HG02943 (cell line): ENCODE measurements around the gene SORCS1.

Source experiments
- ATAC-seq: cut with Tn5 transposase; IDR thresholded peaks from one replicate; pipeline ENCODE4 v1.9.1; 2021; ENCODE audit warnings: mild to moderate bottlenecking, low read depth, moderate library complexity; ENCODE audit not compliant: unreplicated experiment

The SORCS1 gene

DNA sequence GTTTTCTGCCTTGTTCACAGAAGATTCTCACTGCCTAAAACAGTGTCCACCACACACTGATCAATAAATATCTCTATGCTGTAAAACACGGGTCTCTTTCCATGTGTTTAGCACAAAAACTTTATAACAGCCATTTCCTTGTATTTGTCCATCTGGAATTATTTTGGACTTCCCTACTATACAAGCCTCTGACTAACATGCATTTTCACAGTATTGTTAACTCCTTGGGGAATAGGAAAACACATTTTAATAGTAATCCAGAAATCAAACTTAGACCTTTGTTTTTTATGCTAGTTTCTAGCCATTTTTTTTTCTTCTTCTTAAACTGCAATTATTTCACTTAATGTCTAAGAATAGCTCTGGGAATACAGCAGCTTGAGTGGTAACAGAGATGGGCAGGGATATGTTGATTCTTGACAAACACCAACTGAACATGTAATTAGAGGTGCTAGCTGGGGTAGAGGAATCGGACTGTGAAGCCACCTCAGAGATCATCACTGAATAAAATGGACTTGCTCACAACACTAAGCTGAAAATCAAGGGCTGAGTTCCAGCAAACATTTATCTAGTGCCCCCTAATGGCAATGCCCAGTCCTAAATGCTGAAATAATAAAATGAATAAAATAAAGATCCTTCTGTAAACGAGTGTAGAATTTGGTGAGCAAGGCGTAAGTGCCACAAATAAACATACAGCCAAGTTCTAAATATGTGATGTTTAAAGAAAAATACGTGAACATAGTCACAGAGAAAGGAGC, 593.1 kb downstream of the SORCS1 start:
- ATAC-seq = no peak

DNA sequence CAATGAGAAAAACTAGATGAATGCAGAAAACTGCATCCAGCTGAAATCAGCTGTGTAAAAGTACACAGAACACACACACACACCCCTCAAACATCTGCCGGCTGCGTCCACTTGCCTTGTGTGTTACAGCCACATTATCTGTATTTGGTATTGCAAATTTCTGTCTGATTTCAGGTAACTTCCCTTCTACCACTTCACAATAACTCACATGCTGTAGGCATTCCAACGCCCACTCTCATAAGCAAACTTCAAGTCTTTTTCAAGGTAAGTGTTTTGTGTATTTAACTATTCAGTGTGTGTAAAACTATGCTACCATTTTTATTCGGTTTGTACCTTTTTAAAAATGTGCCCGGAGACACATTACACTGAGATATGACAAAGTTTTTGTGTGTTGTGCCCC, 594.2 kb downstream of the SORCS1 start:
- no peak for ATAC-seq

DNA sequence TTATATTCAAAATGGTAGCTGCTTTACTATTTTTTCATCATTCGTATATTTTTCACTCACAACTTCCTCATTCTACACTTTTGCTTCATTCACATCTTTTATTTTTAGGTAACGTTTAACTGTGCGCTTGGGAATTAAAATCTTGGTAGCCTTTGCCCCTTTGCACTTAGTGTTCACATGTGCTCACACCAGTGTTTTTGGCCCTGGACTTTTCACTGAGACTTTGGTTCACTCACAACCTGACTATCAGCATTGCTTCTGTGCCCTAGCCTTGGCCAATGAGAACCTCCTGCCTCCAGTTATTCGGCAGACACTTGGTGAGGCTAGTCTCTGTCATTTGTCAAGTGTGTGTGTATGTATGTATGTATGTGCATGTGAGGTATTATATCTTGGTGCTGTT, 596.9 kb downstream of the SORCS1 start:
- ATAC-seq = no peak

GRCh38 chr10:106566873-106567272, 597.6 kb downstream of the SORCS1 start:
- ATAC-seq = no peak

DNA sequence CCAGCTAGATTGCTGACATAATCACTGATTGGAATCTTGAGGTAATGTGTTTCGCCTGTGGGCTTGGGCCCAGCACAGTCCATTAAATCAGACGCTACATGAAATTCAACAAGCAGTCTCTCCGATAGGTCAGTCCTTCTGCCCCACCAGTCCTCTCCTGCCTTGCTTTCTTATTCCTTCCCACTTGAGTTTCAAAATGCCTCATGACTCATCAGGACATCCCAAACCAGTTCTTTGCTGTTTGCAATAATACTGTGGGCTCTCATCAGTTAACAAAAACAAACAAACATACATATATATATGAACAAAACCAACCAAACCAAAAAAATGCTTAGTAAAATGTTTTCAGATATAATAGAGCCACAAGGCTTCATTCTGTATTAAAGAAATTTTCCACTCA, 599.0 kb downstream of the SORCS1 start:
- no peak for ATAC-seq

DNA sequence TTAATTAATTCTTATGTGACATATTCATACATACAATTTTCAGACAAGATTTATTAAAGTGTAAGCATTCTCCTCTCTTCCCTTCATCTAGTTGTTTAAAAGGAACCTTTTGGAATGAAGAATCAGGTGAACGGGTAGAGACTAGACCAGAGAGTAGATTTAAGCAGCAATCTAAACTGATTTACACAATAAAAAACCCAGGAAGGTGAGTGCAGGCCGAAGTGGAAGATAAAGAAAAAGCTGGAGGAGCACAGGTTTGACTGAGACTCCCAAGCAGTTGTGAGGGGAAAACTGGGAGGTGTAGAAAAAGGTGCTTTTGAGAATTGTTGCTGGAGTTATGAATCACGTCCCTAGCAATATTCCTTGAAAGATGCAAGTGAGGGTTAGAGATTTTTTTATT, 601.1 kb downstream of the SORCS1 start:
- ATAC-seq = no peak

DNA sequence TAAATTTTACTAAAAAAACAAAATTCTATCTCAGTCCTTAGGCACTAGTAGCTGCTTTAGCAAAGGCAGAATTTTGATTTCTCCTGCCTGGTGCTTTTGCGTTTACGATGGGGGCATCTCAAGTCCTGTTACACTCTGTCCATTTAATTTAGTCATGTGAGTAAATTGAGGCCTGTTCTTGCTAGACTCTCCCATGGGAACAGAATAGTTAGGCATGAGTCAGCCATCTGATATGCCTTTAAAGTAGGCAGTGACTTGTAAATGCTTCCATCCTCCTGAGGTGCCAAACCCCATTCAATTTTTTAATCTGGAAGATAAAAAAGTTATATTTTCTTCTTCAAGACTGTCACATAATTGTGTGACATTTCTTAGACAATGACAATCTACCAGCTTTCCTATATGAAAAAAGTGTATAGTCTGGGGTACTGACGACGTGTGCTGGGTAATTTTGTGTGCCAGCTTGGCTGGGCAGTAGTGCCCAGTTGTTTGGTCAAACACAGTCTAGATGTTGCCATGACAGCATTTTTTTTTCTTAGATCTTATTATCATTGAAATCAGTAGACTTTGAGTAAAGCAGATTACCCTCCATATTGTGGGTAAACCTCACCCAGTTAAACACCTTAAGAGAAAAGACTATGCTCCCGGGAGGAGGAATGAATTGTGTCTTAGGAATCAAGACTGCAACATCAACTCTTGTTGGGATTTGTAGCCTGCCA, 603.4 kb downstream of the SORCS1 start:
- no peak for ATAC-seq

GRCh38 chr10:106559442-106559841, 605.1 kb downstream of the SORCS1 start:
- ATAC-seq = no peak

DNA sequence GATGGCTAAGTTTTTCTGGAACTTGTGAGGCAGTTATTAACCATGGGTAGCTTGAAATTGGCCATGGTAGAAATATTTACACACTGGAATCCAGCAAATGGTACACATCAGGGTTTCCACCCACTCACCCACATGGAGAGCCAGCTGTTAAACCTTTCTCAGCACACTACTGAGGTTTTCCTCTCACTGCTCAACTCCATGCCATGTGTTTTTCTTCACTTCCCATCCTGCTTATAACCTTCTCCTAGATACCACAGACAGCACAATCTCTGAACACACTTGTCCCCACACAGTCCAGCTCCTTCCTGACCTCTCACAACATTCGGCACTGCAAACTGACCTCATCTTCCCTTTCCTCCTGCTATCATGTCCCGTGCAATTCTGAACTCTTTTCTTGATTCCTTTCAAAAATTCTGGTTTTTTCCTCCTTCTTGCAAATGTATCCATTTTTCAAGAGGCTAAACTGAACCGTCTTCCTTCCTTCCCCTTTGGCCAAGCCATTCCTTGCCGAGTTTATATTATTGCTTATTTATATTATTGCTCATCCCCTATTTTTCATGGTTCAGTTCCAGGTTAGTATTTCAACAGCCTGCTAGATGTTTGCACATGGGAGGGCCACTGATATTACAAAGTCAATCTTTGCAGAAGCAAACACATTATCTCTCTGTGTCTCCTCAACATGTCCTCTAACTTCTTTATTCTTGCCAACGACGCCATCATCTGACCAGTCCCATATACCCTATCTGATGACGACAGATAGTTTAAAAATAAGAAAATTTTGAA, 606.4 kb downstream of the SORCS1 start:
- no peak for ATAC-seq

DNA sequence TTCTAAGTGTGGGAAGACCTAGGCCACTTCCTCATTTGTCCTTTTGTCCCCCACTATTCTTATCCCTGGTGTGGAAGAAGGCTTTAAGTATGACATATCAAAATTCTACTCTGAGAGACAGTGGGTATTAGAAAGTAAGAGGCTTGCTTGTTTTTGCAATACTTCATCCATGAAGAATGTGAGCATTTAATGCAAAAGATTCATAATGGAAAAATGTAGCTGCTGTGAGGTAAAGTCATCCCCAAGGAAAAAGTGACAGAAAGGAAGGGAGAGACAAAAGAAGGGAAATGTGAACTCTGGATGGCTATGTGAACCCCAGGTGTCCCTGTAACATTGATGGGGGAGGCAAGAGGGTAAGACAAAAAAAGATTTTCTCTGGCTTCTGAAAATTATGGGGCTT, 607.5 kb downstream of the SORCS1 start:
- ATAC-seq = no peak

- ATAC-seq = no peak
Observed at GRCh38 chr10:106555599-106555998, 608.9 kb downstream of the SORCS1 start.

GRCh38 chr10:106551501-106552062, 612.9 kb downstream of the SORCS1 start:
- ATAC-seq = no peak

- no peak for ATAC-seq
Observed at GRCh38 chr10:106548832-106549231, 615.7 kb downstream of the SORCS1 start.

DNA sequence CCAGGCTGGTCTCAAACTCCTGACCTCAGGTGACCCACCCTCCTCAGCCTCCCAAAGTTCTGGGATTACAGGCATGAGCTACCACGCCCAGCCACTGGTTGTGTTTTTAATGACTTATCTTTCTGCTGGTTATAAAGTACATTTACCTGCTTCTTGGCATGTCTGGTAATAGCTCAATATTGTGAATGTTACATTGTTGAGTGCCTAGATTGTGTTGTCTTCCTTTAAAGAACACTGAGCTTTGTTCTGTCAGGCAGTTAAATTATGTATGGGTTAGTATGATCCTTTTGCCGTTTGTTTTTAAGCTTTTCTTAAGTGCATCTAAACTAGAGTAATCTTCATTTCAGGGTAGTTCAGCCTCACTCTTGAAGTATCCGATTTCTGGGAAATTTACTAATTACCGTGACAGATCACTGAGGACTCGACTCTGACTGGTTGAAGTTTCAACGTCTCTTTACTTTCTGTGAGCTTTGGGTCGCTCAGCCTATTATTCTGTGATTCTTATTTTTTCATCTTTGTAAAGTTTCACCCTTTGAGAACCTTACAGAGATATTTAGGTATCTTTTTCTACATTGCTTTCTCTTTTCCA, 617.4 kb downstream of the SORCS1 start:
- ATAC-seq = no peak

GRCh38 chr10:106542461-106542860, 622.0 kb downstream of the SORCS1 start:
- no peak for ATAC-seq

DNA sequence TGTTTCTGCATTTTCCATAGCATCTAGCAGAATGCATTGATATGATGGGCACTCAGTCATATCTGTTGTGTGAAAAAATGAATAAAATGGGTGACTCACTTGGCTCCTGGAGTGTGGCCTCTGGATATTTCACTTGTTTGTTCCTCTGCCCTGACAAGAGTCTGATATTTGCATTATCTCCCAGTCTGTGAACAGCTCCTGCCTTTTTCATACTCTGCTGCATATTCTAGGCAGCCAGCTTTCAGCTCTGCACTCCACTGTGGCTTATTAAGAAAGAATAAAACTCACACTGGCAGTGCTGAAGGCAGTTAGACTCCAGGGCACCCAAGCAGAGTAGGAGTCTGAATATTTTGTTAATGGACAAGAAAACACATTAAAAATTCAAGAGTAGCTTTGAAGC, 623.9 kb downstream of the SORCS1 start:
- ATAC-seq = no peak

GRCh38 chr10:106537866-106538265, 626.6 kb downstream of the SORCS1 start:
- no peak for ATAC-seq

GRCh38 chr10:106535304-106535953, 629.1 kb downstream of the SORCS1 start:
- ATAC-seq = no peak

DNA sequence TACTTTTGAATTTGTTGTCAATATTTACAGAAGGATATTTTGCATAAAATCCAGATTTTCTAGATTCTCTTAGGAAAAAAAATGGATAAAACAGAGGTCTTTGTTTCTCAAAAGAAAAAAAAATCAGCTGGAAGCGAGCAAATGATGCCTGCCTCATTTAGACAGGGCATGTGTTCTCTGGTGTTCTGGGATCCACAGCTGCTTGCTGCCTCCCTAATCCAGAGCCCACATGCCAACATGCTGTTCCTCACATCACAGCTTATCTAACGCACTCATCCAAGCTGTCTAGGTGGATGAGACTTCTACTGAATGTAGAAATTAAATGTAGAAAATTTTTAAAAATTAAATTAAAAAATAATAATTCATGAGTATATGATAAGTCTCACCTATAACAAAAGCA, 630.1 kb downstream of the SORCS1 start:
- ATAC-seq = no peak

DNA sequence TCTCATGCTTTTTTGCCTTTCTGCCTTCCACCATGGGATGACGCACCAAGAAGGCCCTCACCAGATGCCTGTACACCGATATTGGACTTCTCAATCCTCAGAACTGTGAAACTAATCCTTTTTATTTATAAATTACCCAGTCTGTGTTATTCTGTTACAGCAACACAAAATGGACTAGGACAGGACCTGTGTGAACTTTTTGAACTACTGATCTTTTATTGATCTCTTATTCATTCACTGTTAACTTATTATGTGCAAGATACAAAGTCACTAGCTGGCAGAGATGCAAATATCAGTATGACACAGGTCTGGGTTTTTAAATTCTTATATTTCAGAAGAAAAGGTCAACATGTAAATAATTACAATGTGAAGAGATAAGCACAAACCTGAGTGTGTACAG, 635.8 kb downstream of the SORCS1 start:
- ATAC-seq = no peak
